ENCODE data around the gene GSTM4.
A peak's percentile ranks its signal among the peaks of the same experiment; 100 is the strongest.
"Not testable (repeated sequence)": the region's sequence is repeated elsewhere in the genome, so short reads cannot be mapped to it uniquely, and the experiment has no call there.

The GSTM4 gene

GRCh38 chr1:109639841-109640184 is 16.1 kb upstream of the GSTM4 start:
- no peak for DNase-seq

GRCh38 chr1:109640285-109640865 is 15.5 kb upstream of the GSTM4 start:
- no peak for DNase-seq

GRCh38 chr1:109641078-109641740 is 14.7 kb upstream of the GSTM4 start:
- no peak for DNase-seq

- DNase-seq: no peak
These were observed 14.0 kb upstream of the GSTM4 start for GRCh38 chr1:109641861-109642260.

- DNase-seq: no peak
These were observed 13.3 kb upstream of the GSTM4 start for GRCh38 chr1:109642626-109643025.

- no peak for DNase-seq
These were observed 12.3 kb upstream of the GSTM4 start for GRCh38 chr1:109643385-109644230.

- no peak for DNase-seq
These were observed 11.2 kb upstream of the GSTM4 start for GRCh38 chr1:109644670-109645069.

DNA sequence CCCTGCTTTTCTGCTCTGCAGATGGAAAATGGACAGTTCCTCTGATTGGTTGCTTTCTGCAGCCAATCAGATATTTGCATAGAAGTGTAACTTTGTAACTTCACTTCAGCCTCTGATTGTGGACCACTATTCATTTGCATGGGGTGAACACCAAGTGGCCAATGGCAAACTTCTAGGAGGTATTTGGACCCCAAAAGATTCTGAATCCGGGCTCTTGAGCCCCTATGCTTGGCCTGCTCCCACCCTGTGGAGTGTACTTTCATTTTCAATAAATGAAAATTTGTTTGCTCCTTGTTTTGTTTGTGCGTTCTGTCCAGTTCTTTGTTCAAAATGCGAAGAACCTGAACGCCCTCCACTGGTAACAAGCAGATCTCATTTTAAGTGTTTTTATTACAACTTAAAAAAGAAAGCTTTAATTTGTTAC is 6.4 kb upstream of the GSTM4 start:
- no peak for DNase-seq

GRCh38 chr1:109650609-109651008 is 5.3 kb upstream of the GSTM4 start:
- DNase-seq: no peak

DNA sequence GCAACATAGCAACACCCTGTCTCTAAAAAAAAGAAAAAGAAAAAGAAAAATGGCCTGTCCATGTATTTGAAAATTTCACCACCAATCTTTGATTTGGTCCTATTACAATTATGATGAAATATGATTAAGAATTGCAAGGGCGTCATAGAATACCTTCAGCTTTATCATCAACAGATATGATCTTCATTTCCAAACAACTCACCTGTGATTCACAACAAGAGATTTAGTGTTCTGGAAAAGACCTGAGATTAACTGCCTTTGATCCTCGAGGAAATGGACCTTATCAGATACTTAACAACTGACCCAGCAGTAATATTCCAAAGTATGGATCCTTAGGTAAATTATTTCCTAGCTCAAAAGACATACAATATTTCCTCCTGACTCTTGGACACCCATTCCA is 3.5 kb upstream of the GSTM4 start:
- no peak for DNase-seq

DNA sequence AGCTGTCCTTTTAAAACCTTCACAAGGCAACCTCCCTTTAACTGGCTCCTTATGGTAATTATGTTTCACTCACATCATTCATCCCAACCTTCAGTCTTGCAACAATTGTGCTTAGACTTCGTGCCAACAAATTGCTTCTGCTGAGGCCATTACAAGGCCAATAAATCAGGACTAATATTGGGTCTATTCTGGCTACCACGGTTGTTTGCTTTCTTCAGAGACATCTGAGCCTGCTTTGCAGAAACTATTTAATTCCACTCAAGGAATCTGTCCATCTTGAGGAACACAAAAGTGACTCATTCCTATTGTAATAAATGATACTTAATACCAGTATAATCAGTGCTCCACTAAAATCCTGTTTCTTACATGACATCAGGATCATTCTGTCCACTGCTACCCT is 2.6 kb upstream of the GSTM4 start:
- DNase-seq: no peak

GRCh38 chr1:109654519-109654918 is 1.4 kb upstream of the GSTM4 start:
- no peak for DNase-seq

DNA sequence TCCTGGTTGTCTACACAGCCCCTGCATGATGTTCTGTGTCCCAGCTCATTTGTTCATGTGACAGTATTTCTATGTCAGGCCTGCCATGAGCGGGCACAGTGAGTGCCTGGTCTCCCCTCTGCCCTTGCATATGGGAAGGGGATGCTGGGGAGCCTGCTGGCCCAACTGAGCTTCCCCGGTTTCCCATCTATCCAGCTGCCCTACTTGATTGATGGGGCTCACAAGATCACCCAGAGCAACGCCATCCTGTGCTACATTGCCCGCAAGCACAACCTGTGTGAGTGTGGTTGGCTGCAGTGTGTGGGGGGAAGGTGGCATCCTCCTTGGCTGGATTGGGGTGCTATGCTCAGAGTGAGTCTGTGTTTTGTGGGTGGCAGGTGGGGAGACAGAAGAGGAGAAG is 1.5 kb downstream of the GSTM4 start:
- no peak for DNase-seq

DNA sequence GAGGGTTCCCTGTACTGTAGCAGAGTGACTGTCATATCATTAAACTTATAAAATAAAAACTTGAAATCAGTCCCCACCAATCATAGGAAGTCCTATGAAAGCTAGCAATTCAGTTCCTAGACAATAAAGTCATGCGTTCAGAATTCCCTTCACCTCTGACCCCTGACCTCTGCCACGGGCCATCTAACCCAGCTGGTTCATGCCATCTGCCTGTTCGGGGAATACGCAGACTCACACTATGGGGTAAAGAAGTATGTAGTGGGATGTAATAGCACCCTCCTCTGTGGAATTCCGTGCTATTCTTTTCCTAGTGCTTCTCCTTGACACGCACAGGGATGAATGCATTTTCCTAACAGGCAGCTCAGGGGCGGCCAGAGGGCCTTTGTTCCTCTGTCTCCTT is 2.1 kb downstream of the GSTM4 start:
- DNase-seq: no peak

GRCh38 chr1:109658533-109659042 is 2.7 kb downstream of the GSTM4 start:
- no peak for DNase-seq

- no peak for DNase-seq
These were observed 3.2 kb downstream of the GSTM4 start for GRCh38 chr1:109659145-109659544.

GRCh38 chr1:109659997-109660690 is 4.2 kb downstream of the GSTM4 start:
- DNase-seq: peak; percentile 90

DNA sequence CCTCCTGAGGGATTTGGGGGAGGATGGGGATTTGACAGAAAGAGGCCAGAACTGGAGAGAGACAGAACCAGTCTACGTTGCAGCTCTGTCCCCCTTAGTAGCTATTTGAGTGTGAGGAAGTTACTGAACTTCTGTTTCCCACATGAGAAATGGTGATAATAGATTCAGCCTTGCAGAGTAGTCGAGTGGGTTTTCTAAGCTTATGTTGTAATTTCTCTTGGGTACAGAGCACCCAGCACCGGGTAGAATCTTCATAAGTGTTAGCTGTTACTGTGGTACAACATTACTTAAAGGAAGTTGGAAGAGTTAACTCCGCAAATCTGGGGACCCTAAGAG is 4.8 kb downstream of the GSTM4 start:
- DNase-seq: not testable (repeated sequence)

DNA sequence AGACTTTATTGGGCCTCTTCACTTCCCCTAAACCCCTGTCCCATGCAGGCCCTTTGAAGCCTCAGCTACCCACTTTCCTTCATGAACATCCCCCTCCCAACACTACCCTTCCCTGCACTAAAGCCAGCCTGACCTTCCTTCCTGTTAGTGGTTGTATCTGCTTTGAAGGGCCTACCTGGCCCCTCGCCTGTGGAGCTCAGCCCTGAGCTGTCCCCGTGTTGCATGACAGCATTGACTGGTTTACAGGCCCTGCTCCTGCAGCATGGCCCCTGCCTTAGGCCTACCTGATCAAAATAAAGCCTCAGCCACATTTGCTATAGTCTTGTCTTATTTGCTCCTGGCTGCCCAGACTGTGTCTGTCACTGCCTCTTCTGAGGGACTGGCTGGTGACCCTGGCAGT is 5.5 kb downstream of the GSTM4 start:
- no peak for DNase-seq

DNA sequence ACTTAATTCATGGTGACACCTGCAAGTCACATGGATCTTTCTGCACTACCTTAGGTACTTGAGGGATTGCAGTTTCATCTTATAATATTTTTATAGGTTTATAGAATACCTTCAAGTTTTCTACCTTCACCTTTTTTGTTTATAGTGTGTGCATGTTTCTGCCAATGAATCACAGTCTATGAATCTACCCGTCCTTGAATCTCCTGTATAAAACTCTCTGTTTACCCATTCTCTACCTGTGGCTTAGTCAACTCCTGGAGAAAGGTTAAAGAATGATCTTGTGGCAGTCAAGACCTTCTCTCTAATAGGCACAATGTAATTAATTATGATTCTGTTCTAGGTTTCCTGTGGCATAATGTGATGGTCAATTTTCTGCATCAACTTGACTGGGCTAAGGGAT is 8.8 kb downstream of the GSTM4 start:
- DNase-seq: no peak

GRCh38 chr1:109667452-109668122 is 11.7 kb downstream of the GSTM4 start, which contains the start of gene GSTM2:
TSS of gene GSTM2 (plus strand) at chr1:109668057. CDS start at chr1:109668116, 59 bp downstream.
- DNase-seq: no peak

DNA sequence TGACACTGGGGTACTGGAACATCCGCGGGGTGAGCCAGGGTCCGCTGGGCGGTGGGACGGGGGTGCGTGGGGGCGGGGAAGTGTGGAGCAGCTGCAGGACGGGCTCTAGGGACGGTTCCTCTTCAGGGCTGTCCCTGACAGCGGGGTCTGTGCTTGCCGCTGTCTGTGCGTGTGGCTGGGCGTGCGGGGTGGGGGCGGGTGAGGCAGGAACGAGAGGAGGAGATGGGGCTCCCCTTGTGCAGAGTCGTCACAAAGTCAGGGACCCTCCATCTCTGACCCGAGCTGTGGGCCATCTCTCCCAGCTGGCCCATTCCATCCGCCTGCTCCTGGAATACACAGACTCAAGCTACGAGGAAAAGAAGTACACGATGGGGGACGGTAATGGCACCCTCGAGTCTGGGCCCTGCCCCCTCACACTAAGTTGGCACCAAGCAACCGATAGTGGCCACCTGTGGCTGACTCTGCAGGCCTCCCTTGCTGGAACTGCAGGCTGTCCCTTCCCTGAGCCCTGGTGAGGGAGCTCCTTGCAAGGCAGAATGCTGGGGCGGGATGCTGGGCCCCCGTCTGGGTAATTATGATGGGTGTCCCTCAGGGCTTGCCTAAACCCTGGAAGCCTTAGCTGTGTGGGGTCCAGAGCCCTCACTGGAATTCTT is 12.3 kb downstream of the GSTM4 start:
- DNase-seq: no peak

All from DMS79 (cell line).